ENCODE measurements around the gene C1orf159. TPM values are rescaled to one million over a fixed set of nuclear protein-coding genes. Genes with fewer than 3 reads are reported as not detected.
"Not testable (repeated sequence)": the region's sequence is repeated elsewhere in the genome, so short reads cannot be mapped to it uniquely, and the experiment has no call there.

C1orf159 gene
- total RNA-seq, 1 donor from 2014 or later = 4.0 TPM

DNA sequence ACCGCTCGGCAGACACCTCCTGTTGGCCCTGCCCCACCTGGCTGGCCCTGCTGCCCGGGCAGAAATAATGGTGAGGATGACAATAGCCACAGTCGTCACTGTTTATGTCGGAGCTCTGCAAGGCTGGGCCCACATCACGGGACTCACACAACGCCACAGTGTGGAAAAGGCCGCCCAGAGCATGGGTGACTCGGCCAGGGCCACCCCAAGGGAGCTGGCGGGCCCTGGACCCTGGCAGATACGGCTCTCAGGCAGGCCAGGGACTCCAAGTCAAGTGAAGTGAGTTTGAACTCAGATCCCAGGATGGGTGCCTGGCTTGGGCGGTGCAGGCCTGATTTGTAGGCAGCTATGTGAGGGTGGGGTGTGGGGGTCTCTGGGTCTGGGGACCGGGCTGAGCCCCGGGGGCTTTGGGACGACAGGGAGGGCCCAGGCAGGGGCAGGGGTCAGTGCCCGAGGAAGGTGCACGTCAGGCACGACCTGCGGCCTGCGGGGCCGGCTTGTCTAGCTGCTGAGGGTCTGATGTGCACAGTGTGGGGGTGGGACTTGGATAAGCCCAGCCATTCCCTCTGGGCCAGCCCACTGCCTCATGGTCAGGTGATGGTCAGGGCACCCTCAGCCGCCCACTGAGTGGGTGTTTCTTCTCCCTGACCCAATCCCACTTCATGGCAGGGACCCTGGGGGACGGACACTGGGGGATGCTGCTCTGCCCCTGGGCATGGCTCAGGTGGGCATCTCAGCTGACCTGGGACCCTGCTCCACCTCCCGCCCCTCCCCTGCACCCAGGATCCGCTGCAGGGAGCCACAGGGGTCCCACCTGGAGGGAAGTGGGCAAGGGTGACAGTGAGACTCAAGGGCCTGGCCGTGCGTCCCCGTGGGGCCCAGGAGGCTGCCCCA lies 42.8 kb downstream of the C1orf159 start:
- DNase-seq (peak; percentile 20), ATAC-seq (no peak)
- intact Hi-C loops (cut with micrococcal nuclease) = no loop called here

DNA sequence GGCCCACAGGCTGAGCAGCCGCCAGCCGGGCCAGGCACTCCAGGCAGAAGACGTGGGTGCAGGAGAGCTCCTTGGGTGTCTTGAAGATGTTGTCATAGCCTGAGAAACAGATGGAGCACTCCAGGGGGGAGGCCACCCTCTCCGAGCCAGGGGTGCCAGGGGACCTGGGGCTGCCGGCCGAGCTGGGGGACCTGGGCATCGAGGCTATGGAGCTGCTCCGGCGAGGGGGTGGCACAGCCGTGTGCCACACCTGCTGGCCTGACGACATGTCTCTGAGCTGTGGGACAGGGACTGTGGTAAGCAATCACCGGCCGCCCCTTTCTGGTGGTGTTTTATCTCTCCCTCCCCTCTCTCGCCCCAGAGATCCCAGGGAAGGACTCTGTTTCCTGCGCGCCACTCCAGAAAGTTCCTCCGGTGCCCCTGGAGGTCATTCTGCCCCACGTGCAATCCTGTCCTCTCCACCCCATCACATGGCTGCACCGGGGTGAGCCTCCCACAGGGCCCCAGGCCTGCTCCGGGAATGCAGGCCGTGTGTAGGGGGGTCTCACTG lies 43.5 kb downstream of the C1orf159 start:
- DNase-seq (peak; percentile 24), ATAC-seq (no peak)
- intact Hi-C loops (cut with micrococcal nuclease) = no loop called here

DNA sequence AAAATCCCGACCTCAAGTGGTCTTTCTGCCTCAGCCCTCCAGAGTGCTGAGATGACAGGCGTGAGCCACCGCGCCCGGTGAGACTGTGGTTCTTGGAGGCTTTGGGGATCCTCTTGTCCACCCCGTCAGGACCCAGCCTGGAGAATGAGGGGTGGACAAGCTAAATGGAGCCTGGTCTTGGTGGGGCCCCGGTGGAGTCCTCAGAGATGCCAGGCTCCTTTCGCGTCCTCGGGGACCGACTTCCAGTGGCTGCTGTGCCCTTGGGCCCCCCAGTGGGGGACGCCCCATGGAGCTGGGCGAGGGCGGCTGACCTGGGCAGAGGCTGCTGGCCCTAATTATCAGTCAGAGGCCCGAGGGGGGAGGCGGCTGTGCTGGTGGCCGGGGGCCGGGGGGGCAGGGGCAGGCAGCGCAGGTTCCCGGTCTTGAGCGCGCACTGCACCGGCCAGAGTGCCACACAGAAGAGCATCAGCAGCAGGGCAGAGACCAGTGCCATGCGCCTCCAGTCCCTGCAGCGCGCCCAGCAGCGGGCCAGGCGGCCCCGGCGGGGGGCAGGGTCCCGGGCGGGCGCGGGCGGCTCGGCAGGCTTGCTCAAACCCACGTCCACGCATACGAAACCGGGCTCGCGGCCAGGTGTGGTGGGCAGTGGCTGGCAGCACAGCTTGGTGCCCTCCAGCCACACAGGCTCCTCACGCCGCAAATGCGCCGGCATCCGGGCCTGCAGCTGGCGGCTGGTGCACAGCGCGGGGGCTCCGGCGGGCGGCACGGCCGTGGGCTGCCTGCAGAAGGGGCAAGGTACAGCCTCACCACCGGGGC lies 44.2 kb downstream of the C1orf159 start:
- DNase-seq (no peak), ATAC-seq (no peak)
- intact Hi-C loops (cut with micrococcal nuclease) = no loop called here

DNA sequence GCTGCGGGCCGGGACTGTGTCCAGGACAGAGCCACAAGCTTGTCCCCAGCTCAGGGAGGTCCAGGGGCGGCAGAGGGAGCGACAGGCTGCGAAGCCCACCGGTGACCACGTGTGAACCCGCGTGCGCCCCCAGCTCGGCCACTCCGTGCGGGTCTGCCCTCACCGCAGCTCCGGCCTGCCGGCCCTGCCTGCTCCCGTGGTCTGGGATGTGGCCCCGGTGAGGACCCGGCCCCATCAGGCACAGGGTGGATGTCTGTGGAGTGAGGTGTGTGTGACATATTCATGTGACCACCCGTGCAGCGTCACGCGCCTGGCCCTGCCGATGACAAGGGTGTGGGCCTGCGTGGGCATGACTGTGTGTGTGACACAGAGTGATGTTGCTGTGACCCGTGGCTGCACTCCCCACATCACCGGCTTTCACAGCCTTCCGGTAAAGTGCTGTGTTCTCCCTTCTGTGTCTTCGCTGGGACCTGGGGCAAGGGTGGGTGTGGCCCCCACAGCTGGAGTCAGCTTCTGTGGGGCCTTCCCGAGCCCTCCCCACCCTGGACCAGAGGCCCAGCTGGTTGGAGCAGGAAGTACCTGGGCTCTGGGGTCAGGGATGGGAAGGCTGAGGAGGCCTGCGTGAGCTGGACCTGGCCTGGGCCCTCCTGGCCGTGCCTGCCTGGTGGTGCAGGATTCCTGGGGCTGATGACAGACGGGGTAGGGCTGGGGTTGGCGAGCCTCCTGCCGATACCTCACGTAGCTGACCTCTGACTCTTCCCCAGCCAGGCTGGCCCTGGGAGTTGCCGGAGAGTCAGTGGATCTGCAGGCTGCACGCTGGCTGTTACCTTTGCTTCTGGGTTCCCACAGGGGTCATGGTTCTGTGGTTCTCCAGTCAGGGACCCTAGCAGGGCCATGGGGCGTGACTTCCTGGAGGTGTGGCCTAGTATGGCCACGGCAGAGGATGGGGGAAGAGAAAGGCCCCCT lies 45.9 kb downstream of the C1orf159 start:
- no peak for DNase-seq
- intact Hi-C loops (cut with micrococcal nuclease) = no loop called here
- ATAC-seq = peak; percentile 12

DNA sequence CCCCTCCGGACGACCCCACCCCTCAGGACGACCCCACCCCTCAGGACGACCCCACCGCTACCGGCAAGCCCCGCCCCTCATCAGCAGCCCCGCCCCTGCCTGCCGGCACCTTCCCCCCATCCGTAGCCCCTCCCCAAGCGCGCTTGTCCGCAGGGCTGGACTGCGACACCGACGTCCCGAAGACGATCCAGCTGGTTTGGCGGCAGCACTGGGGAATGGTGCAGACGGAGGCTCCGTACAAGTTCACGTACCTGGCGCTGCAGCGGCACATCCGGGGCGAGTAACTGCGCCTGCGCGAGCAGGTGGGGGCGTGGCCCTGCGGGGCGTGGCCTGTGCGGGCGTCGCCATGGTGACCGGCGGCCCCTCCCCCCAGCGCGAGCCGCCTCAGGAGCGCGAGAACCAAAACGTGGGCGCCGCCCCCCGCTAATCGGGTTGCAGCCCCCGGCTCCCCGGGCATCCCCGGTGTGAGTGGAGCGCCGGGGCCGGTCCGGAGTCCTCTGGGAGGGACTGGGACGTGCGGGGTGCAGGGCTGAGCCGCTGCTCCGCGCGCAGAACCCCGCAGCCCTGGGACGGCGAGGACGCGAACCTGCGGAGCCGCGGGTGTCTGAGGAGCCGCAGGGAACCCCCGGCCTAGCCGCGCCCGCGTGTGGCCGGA lies 46.7 kb downstream of the C1orf159 start:
- intact Hi-C loops (cut with micrococcal nuclease) = no loop called here

DNA sequence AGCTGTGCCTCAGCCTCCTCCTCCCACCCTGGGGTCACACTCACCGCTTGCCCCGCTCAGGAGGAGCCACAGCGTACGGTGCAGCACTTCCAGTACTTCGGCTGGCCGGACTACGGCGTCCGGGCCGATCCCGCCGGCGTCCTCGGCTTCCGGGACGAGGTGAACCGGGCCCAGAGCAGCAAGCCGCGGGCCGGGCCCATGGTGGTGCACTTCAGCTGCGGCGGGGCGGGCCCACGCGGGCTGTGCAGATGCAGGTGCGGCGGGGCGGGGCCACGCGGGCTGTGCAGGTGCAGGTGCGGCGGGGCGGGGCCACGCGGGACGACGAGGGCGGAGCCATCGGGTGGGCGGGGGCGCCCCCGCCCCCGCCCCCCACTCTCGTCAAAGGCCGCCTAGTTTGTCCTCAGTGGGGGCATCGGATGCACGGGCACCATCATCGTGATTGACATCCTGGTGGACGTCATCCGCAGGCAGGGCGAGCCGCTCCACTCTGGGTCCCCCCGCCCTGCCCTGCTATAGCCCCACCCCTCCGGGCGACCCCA lies 47.3 kb downstream of the C1orf159 start:
- intact Hi-C loops (cut with micrococcal nuclease) = no loop called here
- peak; percentile 7 for ATAC-seq
- no peak for DNase-seq

More for the DNA sequence above, 46.7 kb downstream of the C1orf159 start:
- DNase-seq (peak; percentile 81), ATAC-seq (peak; percentile 79)

- ATAC-seq (no peak), DNase-seq (no peak)
- intact Hi-C loops (cut with micrococcal nuclease) = no loop called here
Measured at GRCh38 chr1:1067860-1068516, 47.9 kb downstream of the C1orf159 start.

DNA sequence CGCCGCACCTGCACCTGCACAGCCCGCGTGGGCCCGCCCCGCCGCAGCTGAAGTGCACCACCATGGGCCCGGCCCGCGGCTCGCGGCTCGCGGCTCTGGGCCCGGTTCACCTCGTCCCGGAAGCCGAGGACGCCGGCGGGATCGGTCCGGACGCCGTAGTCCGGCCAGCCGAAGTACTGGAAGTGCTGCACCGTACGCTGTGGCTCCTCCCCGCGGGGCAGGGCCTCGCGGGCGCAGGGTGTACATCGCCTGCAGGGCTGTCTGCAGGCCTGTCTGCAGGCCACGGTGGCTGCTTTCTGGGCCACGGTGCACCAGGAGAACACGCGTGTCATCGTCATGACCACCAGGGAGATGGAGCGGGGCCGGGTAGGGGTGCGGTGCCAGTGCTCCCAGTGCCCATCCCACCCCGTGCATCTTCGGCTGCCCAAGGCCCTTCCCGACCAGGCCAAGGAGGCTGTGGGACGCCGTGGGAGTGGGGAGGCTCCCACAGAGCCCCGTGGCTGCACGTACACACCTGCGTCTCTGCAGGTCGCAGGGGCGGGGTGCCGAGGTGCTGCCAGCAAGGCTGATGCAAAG lies 48.5 kb downstream of the C1orf159 start:
- no peak for DNase-seq
- no peak for ATAC-seq
- intact Hi-C loops (cut with micrococcal nuclease) = no loop called here

DNA sequence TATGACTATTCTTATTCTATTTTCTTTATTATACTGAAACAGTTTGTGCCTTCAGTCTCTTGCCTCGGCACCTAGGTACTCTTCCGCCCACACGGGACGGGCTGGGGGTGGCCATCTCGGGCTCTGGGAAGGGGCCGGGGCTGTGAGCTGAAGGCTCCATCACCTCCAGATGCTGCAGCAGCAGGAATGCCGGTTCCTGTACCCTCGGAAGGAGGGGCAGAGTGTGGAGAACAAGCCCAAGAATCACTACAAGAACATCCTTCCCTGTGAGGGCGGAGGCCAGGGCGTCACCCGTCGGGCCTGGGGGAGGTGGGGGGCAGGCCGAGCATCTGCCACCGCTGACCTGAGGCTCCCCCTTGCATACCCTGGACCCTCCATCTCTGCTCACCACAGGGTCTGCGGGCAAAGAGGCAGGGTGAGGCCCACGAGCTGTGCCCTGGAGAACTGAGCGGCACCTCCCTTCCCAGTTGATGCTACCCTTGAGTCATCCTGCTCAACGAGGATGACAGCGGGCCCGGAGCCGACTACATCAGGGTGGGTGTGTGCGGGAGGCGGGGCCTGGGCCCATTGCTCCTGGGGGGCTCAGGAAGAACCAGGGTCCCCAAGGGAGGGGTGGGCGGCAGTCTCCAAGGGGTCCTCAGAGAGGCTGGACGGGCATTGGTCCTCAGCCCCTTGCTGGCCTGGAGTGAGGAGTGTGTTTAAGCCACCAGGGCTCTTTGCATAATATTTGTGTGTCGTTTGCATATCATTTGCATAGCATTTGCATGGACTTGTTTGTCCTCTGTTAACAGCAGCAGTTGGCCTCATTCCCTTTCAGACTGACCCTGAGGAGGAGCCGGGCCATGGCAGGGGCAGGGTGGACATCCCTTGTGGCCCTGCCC lies 49.2 kb downstream of the C1orf159 start:
- intact Hi-C loops (cut with micrococcal nuclease) = no loop called here
- DNase-seq = no peak
- no peak for ATAC-seq

GRCh38 chr1:1065940-1066304 lies 50.0 kb downstream of the C1orf159 start:
- ATAC-seq; DNase-seq; intact Hi-C loops (cut with micrococcal nuclease): not testable (repeated sequence)

DNA sequence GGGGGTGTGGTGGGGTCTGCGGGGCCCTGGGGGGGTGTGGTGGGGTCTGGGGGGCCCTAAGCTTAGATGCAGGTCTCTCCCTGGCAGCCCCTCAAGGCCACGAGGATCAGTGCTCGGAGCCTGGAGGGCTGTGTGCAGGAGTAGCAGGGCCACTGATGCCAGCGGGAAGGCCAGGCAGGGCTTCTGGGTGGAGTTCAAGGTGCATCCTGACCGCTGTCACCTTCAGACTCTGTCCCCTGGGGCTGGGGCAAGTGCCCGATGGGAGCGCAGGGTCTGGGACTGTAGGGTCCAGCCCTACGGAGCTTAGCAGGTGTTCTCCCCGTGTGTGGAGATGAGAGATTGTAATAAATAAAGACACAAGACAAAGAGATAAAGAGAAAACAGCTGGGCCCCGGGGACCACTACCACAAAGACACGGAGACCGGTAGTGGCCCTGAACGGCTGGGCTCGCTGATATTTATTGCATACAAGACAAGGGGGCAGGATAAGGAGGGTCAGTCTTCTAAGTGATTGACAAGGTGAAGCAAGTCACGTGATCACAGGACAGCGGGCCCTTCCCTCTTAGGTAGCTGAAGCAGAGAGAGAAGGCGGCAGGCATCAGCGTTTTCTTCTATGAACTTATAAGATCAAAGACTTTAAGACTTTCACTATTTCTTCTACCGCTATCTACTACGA lies 50.5 kb downstream of the C1orf159 start:
- intact Hi-C loops (cut with micrococcal nuclease) = no loop called here
- DNase-seq (no peak), ATAC-seq (no peak)

DNA sequence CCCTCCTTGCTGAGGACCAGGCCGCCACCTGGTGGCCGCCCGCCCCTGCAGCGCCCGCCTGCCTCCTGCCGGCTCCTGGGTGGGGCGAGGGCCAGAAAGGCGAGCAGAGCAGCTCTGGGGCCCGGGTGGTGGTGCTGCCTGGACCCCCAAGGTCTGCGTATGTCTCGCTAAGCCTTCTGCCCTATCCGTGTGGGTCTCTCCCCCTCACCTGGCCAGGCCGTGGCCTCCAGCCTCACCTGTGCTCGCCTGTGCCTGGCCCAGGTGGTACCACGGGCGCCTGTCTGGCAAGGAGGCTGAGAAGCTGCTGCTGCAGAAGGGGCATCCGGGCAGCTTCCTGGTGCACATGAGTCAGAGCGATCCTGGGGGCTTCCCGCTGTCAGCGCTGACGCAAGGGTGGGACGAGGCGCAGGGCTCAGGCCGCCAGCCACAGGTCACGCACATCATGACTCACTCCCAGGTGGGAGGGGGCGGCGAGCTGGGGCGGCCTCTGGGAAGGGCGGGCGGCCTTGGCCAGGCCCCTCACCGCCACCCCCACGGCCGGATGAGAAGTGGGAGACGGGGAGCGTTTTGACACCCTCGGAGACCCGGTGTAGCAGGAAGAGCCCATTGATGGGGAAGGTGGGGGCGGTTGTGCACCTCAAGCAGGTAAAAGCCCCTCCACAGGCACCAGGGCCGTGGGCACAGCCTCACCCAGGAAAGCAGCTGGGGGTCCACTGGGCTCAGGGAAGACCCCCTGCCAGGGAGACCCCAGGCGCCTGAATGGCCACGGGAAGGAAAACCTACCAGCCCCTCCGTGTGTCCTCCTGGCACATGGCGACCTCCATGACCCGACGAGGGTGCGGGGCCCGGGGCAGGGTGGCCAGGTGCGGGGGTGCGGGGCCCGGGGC lies 51.7 kb downstream of the C1orf159 start:
- ATAC-seq (peak; percentile 66), DNase-seq (peak; percentile 81)
- intact Hi-C loops (cut with micrococcal nuclease) = no loop called here

DNA sequence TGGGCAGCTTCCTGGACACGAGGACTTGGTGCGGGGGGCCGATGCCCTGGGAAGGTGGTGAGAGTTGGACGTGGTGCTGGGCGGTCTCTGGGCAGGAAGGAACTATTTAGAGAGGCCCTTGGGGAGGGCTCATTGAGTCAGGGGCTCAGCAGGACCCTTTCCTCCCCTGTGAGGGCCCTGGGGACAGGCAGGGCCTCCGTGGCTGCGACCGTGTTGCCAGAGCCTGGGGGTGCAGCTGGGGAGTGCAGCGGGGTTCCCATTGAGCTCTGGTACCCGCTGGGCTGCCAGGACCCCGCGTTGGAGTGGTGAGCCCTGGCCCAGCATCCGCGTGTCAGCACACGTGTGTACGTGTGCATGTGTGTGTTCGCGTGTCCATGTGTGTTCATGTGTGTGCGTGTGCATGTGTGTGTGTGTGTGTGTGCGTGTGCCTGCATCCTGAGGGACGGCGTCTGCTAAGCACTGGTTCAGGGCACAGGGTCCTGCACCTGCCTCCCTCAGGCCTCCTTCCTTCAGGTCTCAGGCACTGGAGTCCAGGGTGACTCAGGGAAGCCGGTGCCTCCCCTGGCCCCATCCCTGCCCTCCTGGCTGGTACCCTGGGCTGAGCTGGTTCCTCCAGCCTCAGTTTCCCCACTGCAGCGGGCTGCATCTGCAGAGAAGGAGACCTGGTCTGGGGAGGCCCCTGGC lies 52.5 kb downstream of the C1orf159 start:
- no peak for DNase-seq
- ATAC-seq = no peak
- intact Hi-C loops (cut with micrococcal nuclease) = no loop called here

Data from left ventricle myocardium superior (tissue), 1 donor.